Caki2 (cell line): ENCODE measurements around the gene UBQLN3. TPM values are rescaled to one million over a fixed set of nuclear protein-coding genes. Genes with fewer than 3 reads are reported as not detected.

Experiments
- total RNA-seq: library from RNA; depleted of rRNA; stranded (reverse); fragments of >200 nt; shearing (Covaris generic); gene quantifications from 2 replicates; pipeline ENCODE4 v1.2.3, GENCODE V29; 2014; ENCODE audit warnings: low replicate concordance; rRNA removed

Gene UBQLN3
- total RNA-seq, 1 experiment from 2014 or later, result not detected

Other genes starting within 250 kb of the UBQLN3 start
- not detected in 2 replicates for gene HBE1, start 240.0 kb downstream of the UBQLN3 start, total RNA-seq
- not detected in 2 replicates for gene OR51B4, start 208.0 kb downstream of the UBQLN3 start, total RNA-seq
- gene OR51B2, start 185.7 kb downstream of the UBQLN3 start, total RNA-seq, result not detected in 2 replicates
- gene OR51B5, start 166.4 kb downstream of the UBQLN3 start, total RNA-seq, result not detected in 2 replicates
- gene OR51B6, start 158.4 kb downstream of the UBQLN3 start, total RNA-seq, result not detected in 2 replicates
- gene OR51M1, start 126.1 kb downstream of the UBQLN3 start, total RNA-seq, result not detected in 2 replicates
- gene OR51Q1, start 87.8 kb downstream of the UBQLN3 start, total RNA-seq, result not detected in 2 replicates
- not detected in 2 replicates for gene OR51I1, start 68.4 kb downstream of the UBQLN3 start, total RNA-seq
- gene OR51I2, start 60.6 kb downstream of the UBQLN3 start, total RNA-seq, result not detected in 2 replicates
- not detected in 2 replicates for gene OR52D1, start 21.3 kb downstream of the UBQLN3 start, total RNA-seq
- gene UBQLNL, start 6.7 kb upstream of the UBQLN3 start, total RNA-seq, result 0.14 TPM in 1 of 2 replicates, not detected in the other
- not detected in 2 replicates for gene OR52H1, start 38.6 kb upstream of the UBQLN3 start, total RNA-seq
- gene OR52B6, start 70.9 kb upstream of the UBQLN3 start, total RNA-seq, result not detected in 2 replicates
- 11.1 and 12.0 TPM in 2 replicates for gene TRIM6, start 86.7 kb upstream of the UBQLN3 start, total RNA-seq
- gene TRIM34, start 115.0 kb upstream of the UBQLN3 start, total RNA-seq, result 8.1 and 15.3 TPM in 2 replicates
- 7.4 and 9.5 TPM in 2 replicates for gene TRIM5, start 175.1 kb upstream of the UBQLN3 start, total RNA-seq
- gene TRIM22, start 179.8 kb upstream of the UBQLN3 start, total RNA-seq, result 7.4 TPM in 1 of 2 replicates, not detected in the other
- gene OR56B1, start 226.5 kb upstream of the UBQLN3 start, total RNA-seq, result not detected in 2 replicates
- not detected in 2 replicates for gene OR52N4, start 244.3 kb upstream of the UBQLN3 start, total RNA-seq